ENCODE data around the gene MYF6.

MYF6 gene

DNA sequence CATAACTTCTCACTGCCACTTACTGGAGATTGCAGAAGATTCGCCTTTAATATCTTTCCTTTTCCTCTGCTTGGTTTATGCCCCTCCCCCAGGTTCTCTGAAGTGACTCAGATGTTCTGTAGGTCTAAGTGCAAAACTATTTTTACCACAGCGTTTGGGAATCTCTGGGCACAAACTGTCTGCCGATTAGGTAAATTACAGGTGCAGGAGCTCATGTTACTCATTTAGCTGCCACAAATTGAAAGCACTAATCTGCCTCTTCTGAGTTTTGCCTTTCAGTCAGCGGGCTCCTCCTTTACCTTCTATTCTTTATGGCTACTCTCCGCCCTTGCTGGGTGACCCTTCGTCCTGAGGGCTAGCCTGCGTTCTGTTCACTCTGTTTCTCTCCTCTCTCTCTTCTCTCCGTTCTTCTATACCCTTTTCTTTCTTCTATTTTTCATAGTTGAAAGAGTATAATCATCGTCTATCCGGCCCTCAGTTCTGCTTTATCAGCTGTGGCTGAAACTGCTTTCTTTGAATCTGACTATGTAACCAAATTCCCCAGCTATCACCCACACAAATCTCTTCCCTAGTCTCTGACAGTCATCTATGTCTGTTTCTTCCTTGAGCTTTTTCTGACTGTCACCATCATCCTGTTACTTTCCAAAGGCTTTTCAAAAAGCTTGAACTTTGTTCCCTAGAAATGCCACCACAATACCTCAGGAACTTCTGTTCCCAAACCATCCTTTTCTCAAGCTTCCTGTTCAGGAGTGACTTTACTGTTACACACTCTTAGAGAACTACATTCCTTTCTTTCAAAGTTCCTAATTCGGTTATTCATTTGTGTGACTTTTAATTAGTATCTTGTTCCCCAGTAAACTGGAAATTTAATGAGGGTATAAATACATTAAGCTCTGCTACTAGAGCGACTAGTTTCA lies 4.3 kb upstream of the MYF6 start:
- Histone ChIP-seq H3K9me3 (ENCODE audit: control insufficient read depth, low read length) (no peaks in the 10 kb centered on the region), H3K27me3 (ENCODE audit: control insufficient read depth, insufficient read depth, low read length) (no peaks in the 10 kb centered on the region), H3K9ac (no peak overlapping the region), H3K4me1 (no peaks in the 10 kb centered on the region), H2AFZ (peak overlapping the region; percentile 8), H3K4me3 (ENCODE audit: low read depth, low read length) (peak overlapping the region; percentile 47), H3K36me3 (ENCODE audit: control insufficient read depth, insufficient read depth, low read length) (no peaks in the 10 kb centered on the region), H3K27ac (no peak overlapping the region), H3K79me2 (no peaks in the 10 kb centered on the region), H3K4me2 (ENCODE audit: low read length) (peak overlapping the region; percentile 67)
- no peak for TF ChIP-seq CTCF (IDR thresholded peaks at IDR 0.05)

DNA sequence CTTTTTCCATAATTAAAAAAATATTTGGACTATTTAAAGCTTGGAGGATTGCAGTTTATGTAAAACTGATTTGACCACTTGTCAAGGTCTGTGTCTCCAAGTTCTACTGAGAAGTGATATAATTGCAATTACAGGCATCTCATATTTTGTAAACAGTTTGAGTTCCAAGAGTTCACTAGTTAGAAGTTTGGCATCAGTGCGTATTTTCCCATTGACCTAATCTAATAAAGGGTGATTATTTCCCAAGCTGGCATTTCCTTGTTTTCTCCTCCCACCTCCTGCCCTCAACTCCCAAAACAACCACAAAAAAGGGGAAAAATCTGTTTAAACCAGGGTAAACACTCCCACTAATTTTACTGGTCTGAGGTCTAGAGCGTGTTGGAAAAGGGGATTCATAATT lies 3.0 kb upstream of the MYF6 start:
- Histone ChIP-seq H3K9ac (no peak overlapping the region), H3K4me1 (no peaks in the 10 kb centered on the region), H3K27ac (no peak overlapping the region), H3K79me2 (no peaks in the 10 kb centered on the region), H2AFZ (no peak overlapping the region), H3K4me2 (ENCODE audit: low read length) (no peak overlapping the region), H3K9me3 (ENCODE audit: control insufficient read depth, low read length) (no peaks in the 10 kb centered on the region), H3K36me3 (ENCODE audit: control insufficient read depth, insufficient read depth, low read length) (no peaks in the 10 kb centered on the region), H3K27me3 (ENCODE audit: control insufficient read depth, insufficient read depth, low read length) (no peaks in the 10 kb centered on the region), H3K4me3 (ENCODE audit: low read depth, low read length) (no peak overlapping the region)
- TF ChIP-seq CTCF (IDR thresholded peaks at IDR 0.05) = no peak

DNA sequence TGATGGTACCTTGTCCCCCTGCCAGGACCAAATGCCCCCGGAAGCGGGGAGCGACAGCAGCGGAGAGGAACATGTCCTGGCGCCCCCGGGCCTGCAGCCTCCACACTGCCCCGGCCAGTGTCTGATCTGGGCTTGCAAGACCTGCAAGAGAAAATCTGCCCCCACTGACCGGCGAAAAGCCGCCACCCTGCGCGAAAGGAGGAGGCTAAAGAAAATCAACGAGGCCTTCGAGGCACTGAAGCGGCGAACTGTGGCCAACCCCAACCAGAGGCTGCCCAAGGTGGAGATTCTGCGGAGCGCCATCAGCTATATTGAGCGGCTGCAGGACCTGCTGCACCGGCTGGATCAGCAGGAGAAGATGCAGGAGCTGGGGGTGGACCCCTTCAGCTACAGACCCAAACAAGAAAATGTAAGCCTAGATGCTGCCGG lies 410 bp downstream of the MYF6 start:
- H3K27ac ChIP-seq = no peak overlapping the region
- no peaks in the 10 kb centered on the region for H3K36me3 ChIP-seq (ENCODE audit: control insufficient read depth, insufficient read depth, low read length)
- no peaks in the 10 kb centered on the region for H3K27me3 ChIP-seq (ENCODE audit: control insufficient read depth, insufficient read depth, low read length)
- H3K4me1 ChIP-seq = no peaks in the 10 kb centered on the region
- H3K4me3 ChIP-seq (ENCODE audit: low read depth, low read length) = no peak overlapping the region
- H3K9ac ChIP-seq = no peak overlapping the region
- no peaks in the 10 kb centered on the region for H3K9me3 ChIP-seq (ENCODE audit: control insufficient read depth, low read length)
- H3K79me2 ChIP-seq = no peaks in the 10 kb centered on the region
- no peak for TF ChIP-seq CTCF (IDR thresholded peaks at IDR 0.05)
- no peak overlapping the region for H3K4me2 ChIP-seq (ENCODE audit: low read length)
- no peak overlapping the region for H2AFZ ChIP-seq

DNA sequence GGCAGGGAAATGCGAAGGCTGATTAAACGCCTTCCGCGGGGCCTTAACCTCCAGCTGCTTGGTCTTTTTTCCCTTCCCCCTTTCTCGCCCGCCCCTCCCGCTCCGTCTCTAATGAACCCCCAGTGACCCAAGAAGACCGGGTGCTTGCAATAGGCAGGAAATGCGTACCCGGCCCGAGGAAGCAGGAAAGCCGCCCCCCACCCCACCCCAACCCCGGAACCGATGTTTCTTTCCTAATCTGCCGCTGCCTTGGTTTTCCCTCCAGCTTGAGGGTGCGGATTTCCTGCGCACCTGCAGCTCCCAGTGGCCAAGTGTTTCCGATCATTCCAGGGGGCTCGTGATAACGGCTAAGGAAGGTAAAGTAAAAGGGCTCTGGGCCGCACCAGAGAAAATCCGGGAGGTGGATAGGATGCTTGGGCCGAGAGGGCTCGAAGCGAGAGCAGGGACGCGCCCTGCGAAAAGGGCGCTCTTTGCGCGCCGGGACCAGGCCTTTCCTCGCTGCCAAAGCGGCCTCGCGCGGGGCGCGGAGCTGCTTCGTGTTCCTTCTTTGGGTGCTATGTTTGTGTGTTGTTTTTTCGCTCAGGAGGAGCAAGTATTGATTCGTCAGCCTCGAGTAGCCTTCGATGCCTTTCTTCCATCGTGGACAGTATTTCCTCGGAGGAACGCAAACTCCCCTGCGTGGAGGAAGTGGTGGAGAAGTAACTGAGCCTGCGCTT lies 983 bp downstream of the MYF6 start:
- H3K4me1 ChIP-seq = no peaks in the 10 kb centered on the region
- H3K27ac ChIP-seq = no peak overlapping the region
- no peak overlapping the region for H3K4me3 ChIP-seq (ENCODE audit: low read depth, low read length)

More for the DNA sequence above, 983 bp downstream of the MYF6 start:
- no peak overlapping the region for H2AFZ ChIP-seq
- no peaks in the 10 kb centered on the region for H3K9me3 ChIP-seq (ENCODE audit: control insufficient read depth, low read length)
- H3K4me2 ChIP-seq (ENCODE audit: low read length) = no peak overlapping the region
- no peaks in the 10 kb centered on the region for H3K27me3 ChIP-seq (ENCODE audit: control insufficient read depth, insufficient read depth, low read length)
- H3K9ac ChIP-seq = no peak overlapping the region
- H3K79me2 ChIP-seq = no peaks in the 10 kb centered on the region
- H3K36me3 ChIP-seq (ENCODE audit: control insufficient read depth, insufficient read depth, low read length) = no peaks in the 10 kb centered on the region
- no peak for TF ChIP-seq CTCF (IDR thresholded peaks at IDR 0.05)

Measured in parathyroid adenoma (tissue), 2 donors.